ENCODE data around the gene SUN2.

SUN2 gene

DNA sequence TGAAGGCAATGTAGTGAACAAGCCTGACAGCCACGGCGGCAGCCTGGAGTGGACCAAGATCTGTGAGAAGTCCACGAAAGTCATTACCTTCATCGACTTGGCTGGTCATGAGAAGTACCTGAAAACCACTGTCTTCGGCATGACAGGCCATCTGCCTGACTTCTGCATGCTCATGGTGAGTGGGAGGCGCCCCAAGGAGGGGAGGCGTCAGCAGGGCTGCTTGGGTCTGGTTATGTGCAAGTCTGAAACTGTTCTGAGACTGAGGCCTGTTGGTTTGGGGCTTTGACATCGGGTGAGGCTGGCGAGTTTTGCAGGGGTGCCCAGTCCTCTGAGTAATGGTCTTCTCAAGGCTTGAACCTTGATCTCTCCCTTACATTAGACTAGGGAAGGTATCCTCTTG lies 39.0 kb downstream of the SUN2 start:
- H3K27me3 ChIP-seq = no peaks in the 10 kb centered on the region
- peaks cover 33 to 35% of the 10 kb centered on the region in 2 experiments for H3K4me1 ChIP-seq (ENCODE audit: control insufficient read depth in 1 of 2, insufficient read depth in 1 of 2, low read depth in 1 of 2, low read length in 1 of 2)
- H3K4me3 ChIP-seq (ENCODE audit: low read depth in 1 of 2, low read length in 1 of 2) = no peak overlapping the region
- H3K9me3 ChIP-seq = no peaks in the 10 kb centered on the region
- TF ChIP-seq, protein P1, sequence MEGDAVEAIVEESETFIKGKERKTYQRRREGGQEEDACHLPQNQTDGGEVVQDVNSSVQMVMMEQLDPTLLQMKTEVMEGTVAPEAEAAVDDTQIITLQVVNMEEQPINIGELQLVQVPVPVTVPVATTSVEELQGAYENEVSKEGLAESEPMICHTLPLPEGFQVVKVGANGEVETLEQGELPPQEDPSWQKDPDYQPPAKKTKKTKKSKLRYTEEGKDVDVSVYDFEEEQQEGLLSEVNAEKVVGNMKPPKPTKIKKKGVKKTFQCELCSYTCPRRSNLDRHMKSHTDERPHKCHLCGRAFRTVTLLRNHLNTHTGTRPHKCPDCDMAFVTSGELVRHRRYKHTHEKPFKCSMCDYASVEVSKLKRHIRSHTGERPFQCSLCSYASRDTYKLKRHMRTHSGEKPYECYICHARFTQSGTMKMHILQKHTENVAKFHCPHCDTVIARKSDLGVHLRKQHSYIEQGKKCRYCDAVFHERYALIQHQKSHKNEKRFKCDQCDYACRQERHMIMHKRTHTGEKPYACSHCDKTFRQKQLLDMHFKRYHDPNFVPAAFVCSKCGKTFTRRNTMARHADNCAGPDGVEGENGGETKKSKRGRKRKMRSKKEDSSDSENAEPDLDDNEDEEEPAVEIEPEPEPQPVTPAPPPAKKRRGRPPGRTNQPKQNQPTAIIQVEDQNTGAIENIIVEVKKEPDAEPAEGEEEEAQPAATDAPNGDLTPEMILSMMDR (IDR thresholded peaks at IDR 0.05) = no peak
- peaks cover 67% of the 10 kb centered on the region for H3K36me3 ChIP-seq
- H3K27ac ChIP-seq = peak overlapping the region; percentile 36

DNA sequence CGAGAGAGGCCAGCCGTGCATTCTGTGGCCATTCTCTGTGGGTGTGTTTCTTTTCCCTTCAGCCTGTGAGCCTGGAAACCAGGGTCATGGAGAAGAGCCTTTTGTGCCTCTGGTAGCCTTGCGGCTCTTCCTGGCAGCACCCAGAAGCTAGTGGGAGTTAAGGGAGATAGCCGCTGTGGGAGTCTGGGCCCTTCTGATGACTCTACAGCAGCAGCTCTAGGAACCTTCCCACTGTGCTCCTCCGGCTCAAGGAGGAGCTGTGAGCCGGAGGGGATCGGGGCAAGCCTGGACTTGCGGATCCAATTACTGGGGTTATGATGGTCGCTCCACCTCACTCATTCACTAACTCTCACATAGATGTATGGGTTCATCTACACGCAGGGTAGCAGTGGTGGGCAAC lies 39.5 kb downstream of the SUN2 start:
- Histone ChIP-seq H3K4me1 (ENCODE audit: control insufficient read depth in 1 of 2, insufficient read depth in 1 of 2, low read depth in 1 of 2, low read length in 1 of 2) (peaks cover 36 to 39% of the 10 kb centered on the region in 2 experiments), H3K36me3 (peaks cover 64% of the 10 kb centered on the region), H3K27me3 (no peaks in the 10 kb centered on the region), H3K9me3 (no peaks in the 10 kb centered on the region), H3K27ac (no peak overlapping the region), H3K4me3 (ENCODE audit: low read depth in 1 of 2, low read length in 1 of 2) (no peak overlapping the region)
- TF ChIP-seq, protein P1 (IDR thresholded peaks at IDR 0.05) = no peak

- Histone ChIP-seq H3K4me1 (ENCODE audit: control insufficient read depth in 1 of 2, insufficient read depth in 1 of 2, low read depth in 1 of 2, low read length in 1 of 2) (peaks cover 40 to 43% of the 10 kb centered on the region in 2 experiments), H3K4me3 (ENCODE audit: low read depth in 1 of 2, low read length in 1 of 2) (no peak overlapping the region), H3K36me3 (peaks cover 64% of the 10 kb centered on the region), H3K9me3 (no peaks in the 10 kb centered on the region), H3K27ac (peak overlapping the region; percentile 63), H3K27me3 (no peaks in the 10 kb centered on the region)
- TF ChIP-seq, protein P1 (IDR thresholded peaks at IDR 0.05) = no peak
These were observed 39.9 kb downstream of the SUN2 start for GRCh38 chr22:38715852-38716251.

GRCh38 chr22:38715176-38715764 lies 40.5 kb downstream of the SUN2 start:
- Histone ChIP-seq H3K36me3 (peaks cover 64% of the 10 kb centered on the region), H3K4me1 (ENCODE audit: control insufficient read depth in 1 of 2, insufficient read depth in 1 of 2, low read depth in 1 of 2, low read length in 1 of 2) (peaks cover 46 to 48% of the 10 kb centered on the region in 2 experiments), H3K9me3 (no peaks in the 10 kb centered on the region), H3K4me3 (ENCODE audit: low read depth in 1 of 2, low read length in 1 of 2) (no peak overlapping the region), H3K27ac (peak overlapping the region; percentile 63), H3K27me3 (no peaks in the 10 kb centered on the region)
- TF ChIP-seq, protein P1 (IDR thresholded peaks at IDR 0.05) = no peak

DNA sequence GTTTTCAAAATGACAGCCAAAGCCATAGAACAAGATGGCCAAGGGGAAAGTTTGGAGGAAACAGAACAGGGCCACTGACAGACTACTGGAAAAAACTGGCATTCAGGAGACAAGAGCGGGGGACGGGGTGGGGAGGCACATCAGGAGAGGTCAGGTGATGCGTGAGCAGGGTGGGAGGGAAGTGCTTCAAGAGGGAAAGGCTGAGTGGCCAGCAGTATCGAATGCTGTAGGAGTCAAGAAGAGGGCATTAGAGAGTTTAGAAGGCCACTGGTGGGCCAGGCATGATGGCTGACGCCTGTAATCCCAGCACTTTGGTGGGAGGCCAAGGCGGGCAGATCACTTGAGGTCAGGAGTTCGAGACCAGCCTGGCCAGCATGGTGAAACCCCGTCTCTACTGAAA lies 41.9 kb downstream of the SUN2 start:
- TF ChIP-seq, protein P1 (IDR thresholded peaks at IDR 0.05) = no peak
- Histone ChIP-seq H3K36me3 (peaks cover 62% of the 10 kb centered on the region), H3K27ac (peak overlapping the region; percentile 80), H3K9me3 (no peaks in the 10 kb centered on the region), H3K27me3 (no peaks in the 10 kb centered on the region), H3K4me1 (ENCODE audit: control insufficient read depth in 1 of 2, insufficient read depth in 1 of 2, low read depth in 1 of 2, low read length in 1 of 2) (peaks cover 59 to 62% of the 10 kb centered on the region in 2 experiments), H3K4me3 (ENCODE audit: low read depth in 1 of 2, low read length in 1 of 2) (no peak overlapping the region)
